ENCODE results near the gene UBR2.

The UBR2 gene

DNA sequence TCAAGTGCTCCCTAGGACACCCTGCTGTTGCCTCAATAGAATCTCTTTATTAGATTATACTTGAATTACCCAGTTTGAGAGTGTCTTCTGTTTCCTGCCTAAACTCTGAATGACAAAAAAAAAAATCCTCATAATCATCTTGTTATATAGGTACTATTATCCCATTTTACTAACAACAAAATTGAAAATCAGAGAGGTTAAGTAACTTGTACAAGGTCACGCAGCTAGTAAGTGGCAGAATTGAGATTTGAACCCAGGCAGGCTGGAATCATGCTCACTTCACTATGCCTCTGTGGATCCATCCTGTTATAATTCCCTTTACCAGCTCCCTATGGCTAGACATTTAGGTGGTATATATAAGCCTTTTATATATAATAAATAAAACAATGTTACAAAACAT is 36.6 kb upstream of the UBR2 start:
- H3K23ac ChIP-seq (ENCODE audit: low read length in 2 of 2) = no peak overlapping the region
- no peak overlapping the region for H2AK5ac ChIP-seq (ENCODE audit: low read length, severe bottlenecking)
- H3K27ac ChIP-seq (ENCODE audit: low read length, poor library complexity, severe bottlenecking) = no peak overlapping the region
- no peak overlapping the region for H3K14ac ChIP-seq (ENCODE audit: low read length in 2 of 2)
- no peaks in the 10 kb centered on the region for H3K36me3 ChIP-seq (ENCODE audit: control insufficient read depth in 1 of 2, insufficient read depth in 2 of 2, low read depth in 1 of 2, low read length in 2 of 2)
- H2BK120ac ChIP-seq (ENCODE audit: low read depth, low read length) = no peak overlapping the region
- no peaks in the 10 kb centered on the region for H3K79me1 ChIP-seq (replicated peaks; ENCODE audit: low read length, poor library complexity, severe bottlenecking)
- H4K8ac ChIP-seq (ENCODE audit: low read length) = no peak overlapping the region
- DNase-seq = no peak
- no peak overlapping the region for H4K91ac ChIP-seq (ENCODE audit: low read length)
- H2BK12ac ChIP-seq (ENCODE audit: low read length in 2 of 2) = no peak overlapping the region
- no peak overlapping the region for H2AFZ ChIP-seq (ENCODE audit: low read depth, low read length)
- no peaks in the 10 kb centered on the region for H3K27me3 ChIP-seq (ENCODE audit: control insufficient read depth in 1 of 2, insufficient read depth in 1 of 2, low read length in 2 of 2)
- no peaks in the 10 kb centered on the region for H3K9me3 ChIP-seq (ENCODE audit: control insufficient read depth, low read length)
- H3K4me2 ChIP-seq (ENCODE audit: low read length, poor library complexity, severe bottlenecking) = no peak overlapping the region
- H2BK5ac ChIP-seq (ENCODE audit: low read depth, low read length, poor library complexity, severe bottlenecking) = no peak overlapping the region
- H3K4ac ChIP-seq (ENCODE audit: low read depth in 1 of 2, low read length in 2 of 2) = no peak overlapping the region
- 100% methylated on average over 1 of the region's 1 CpG for WGBS
- H3K4me3 ChIP-seq (ENCODE audit: insufficient read depth in 1 of 2, low read depth in 1 of 2, low read length in 2 of 2) = no peak overlapping the region
- H2BK15ac ChIP-seq (ENCODE audit: low read depth, poor library complexity, severe bottlenecking) = no peak overlapping the region
- no peak overlapping the region for H3K9ac ChIP-seq (ENCODE audit: low read length)
- H3K18ac ChIP-seq (ENCODE audit: low read depth in 1 of 2, low read length in 2 of 2) = no peak overlapping the region
- H3K4me1 ChIP-seq (ENCODE audit: control insufficient read depth, insufficient read depth, low read depth, low read length) = peaks cover 2% of the 10 kb centered on the region

DNA sequence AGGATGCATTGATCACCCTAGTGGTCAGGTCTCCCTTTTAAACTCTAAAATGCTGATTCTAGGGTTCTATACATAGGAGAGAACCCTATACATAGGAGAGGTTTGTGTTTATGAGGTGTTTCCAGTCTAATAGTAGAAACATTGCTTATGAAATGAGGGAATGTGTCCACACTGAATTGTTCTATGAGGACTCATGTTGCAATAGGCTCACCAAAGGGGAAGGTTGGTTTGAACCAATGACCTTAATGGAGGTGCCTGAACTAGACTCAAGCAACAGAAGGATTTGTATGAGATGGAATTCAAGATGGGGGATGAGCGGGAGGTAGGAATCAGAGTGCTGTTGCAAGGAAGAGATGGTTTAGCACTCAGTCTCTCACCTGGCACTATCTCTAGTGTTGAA is 33.5 kb upstream of the UBR2 start:
- Histone ChIP-seq H3K27ac (ENCODE audit: low read length, poor library complexity, severe bottlenecking) (no peak overlapping the region), H2AFZ (ENCODE audit: low read depth, low read length) (no peak overlapping the region), H3K4ac (ENCODE audit: low read depth in 1 of 2, low read length in 2 of 2) (no peak overlapping the region), H3K4me3 (ENCODE audit: insufficient read depth in 1 of 2, low read depth in 1 of 2, low read length in 2 of 2) (no peak overlapping the region), H4K8ac (ENCODE audit: low read length) (no peak overlapping the region), H3K4me1 (ENCODE audit: control insufficient read depth, insufficient read depth, low read depth, low read length) (no peaks in the 10 kb centered on the region), H4K91ac (ENCODE audit: low read length) (no peak overlapping the region), H2BK15ac (ENCODE audit: low read depth, poor library complexity, severe bottlenecking) (no peak overlapping the region), H2BK5ac (ENCODE audit: low read depth, low read length, poor library complexity, severe bottlenecking) (no peak overlapping the region), H3K27me3 (ENCODE audit: control insufficient read depth in 1 of 2, insufficient read depth in 1 of 2, low read length in 2 of 2) (no peaks in the 10 kb centered on the region), H3K36me3 (ENCODE audit: control insufficient read depth in 1 of 2, insufficient read depth in 2 of 2, low read depth in 1 of 2, low read length in 2 of 2) (no peaks in the 10 kb centered on the region), H3K23ac (ENCODE audit: low read length in 2 of 2) (no peak overlapping the region), H3K9ac (ENCODE audit: low read length) (no peak overlapping the region), H2BK12ac (ENCODE audit: low read length in 2 of 2) (no peak overlapping the region), H2BK120ac (ENCODE audit: low read depth, low read length) (no peak overlapping the region), H2AK5ac (ENCODE audit: low read length, severe bottlenecking) (no peak overlapping the region), H3K79me1 (replicated peaks; ENCODE audit: low read length, poor library complexity, severe bottlenecking) (no peaks in the 10 kb centered on the region), H3K14ac (ENCODE audit: low read length in 2 of 2) (no peak overlapping the region), H3K18ac (ENCODE audit: low read depth in 1 of 2, low read length in 2 of 2) (no peak overlapping the region), H3K4me2 (ENCODE audit: low read length, poor library complexity, severe bottlenecking) (no peak overlapping the region), H3K9me3 (ENCODE audit: control insufficient read depth, low read length) (no peaks in the 10 kb centered on the region)
- DNase-seq = no peak
- WGBS = 100% methylated on average over 1 of the region's 1 CpG

DNA sequence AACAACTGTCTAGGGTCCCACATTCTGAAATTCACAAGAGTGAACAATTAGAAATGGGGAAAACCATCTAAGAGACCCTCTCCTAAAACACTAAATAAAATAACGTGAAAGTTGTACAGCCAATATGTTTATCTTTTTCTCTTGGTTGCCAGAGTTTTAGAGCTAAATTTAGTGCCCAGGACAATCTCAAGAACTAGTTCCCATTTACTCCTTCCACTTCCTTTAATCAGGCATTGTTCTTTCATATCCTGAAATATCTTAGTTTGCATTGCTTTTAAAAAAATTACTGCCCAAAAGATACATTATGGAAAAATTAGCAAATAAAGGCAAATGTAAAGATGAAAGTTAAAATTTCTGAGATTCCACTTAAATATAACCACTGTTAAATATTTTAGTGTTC is 33.1 kb upstream of the UBR2 start:
- H3K36me3 ChIP-seq (ENCODE audit: control insufficient read depth in 1 of 2, insufficient read depth in 2 of 2, low read depth in 1 of 2, low read length in 2 of 2) = no peaks in the 10 kb centered on the region
- no peak overlapping the region for H3K18ac ChIP-seq (ENCODE audit: low read depth in 1 of 2, low read length in 2 of 2)
- WGBS = 78% methylated on average over 1 of the region's 1 CpG
- no peak overlapping the region for H2AK5ac ChIP-seq (ENCODE audit: low read length, severe bottlenecking)
- no peak overlapping the region for H2BK5ac ChIP-seq (ENCODE audit: low read depth, low read length, poor library complexity, severe bottlenecking)
- no peak for DNase-seq
- H3K79me1 ChIP-seq (replicated peaks; ENCODE audit: low read length, poor library complexity, severe bottlenecking) = no peaks in the 10 kb centered on the region
- no peak overlapping the region for H3K23ac ChIP-seq (ENCODE audit: low read length in 2 of 2)
- H3K4me2 ChIP-seq (ENCODE audit: low read length, poor library complexity, severe bottlenecking) = no peak overlapping the region
- H2BK120ac ChIP-seq (ENCODE audit: low read depth, low read length) = no peak overlapping the region
- H3K27me3 ChIP-seq (ENCODE audit: control insufficient read depth in 1 of 2, insufficient read depth in 1 of 2, low read length in 2 of 2) = no peaks in the 10 kb centered on the region
- no peak overlapping the region for H2BK15ac ChIP-seq (ENCODE audit: low read depth, poor library complexity, severe bottlenecking)
- H3K9ac ChIP-seq (ENCODE audit: low read length) = no peak overlapping the region
- no peak overlapping the region for H4K91ac ChIP-seq (ENCODE audit: low read length)
- H2AFZ ChIP-seq (ENCODE audit: low read depth, low read length) = no peak overlapping the region
- H3K4me3 ChIP-seq (ENCODE audit: insufficient read depth in 1 of 2, low read depth in 1 of 2, low read length in 2 of 2) = no peak overlapping the region
- H4K8ac ChIP-seq (ENCODE audit: low read length) = no peak overlapping the region
- no peak overlapping the region for H3K4ac ChIP-seq (ENCODE audit: low read depth in 1 of 2, low read length in 2 of 2)
- H3K27ac ChIP-seq (ENCODE audit: low read length, poor library complexity, severe bottlenecking) = no peak overlapping the region
- H3K9me3 ChIP-seq (ENCODE audit: control insufficient read depth, low read length) = no peaks in the 10 kb centered on the region
- no peaks in the 10 kb centered on the region for H3K4me1 ChIP-seq (ENCODE audit: control insufficient read depth, insufficient read depth, low read depth, low read length)
- no peak overlapping the region for H3K14ac ChIP-seq (ENCODE audit: low read length in 2 of 2)
- no peak overlapping the region for H2BK12ac ChIP-seq (ENCODE audit: low read length in 2 of 2)

GRCh38 chr6:42532038-42532669 is 31.7 kb upstream of the UBR2 start:
- H3K36me3 ChIP-seq (ENCODE audit: control insufficient read depth in 1 of 2, insufficient read depth in 2 of 2, low read depth in 1 of 2, low read length in 2 of 2) = no peaks in the 10 kb centered on the region
- H3K27ac ChIP-seq (ENCODE audit: low read length, poor library complexity, severe bottlenecking) = no peak overlapping the region
- no peak overlapping the region for H2BK12ac ChIP-seq (ENCODE audit: low read length in 2 of 2)
- no peak overlapping the region for H4K8ac ChIP-seq (ENCODE audit: low read length)
- no peak overlapping the region for H2BK15ac ChIP-seq (ENCODE audit: low read depth, poor library complexity, severe bottlenecking)
- no peak overlapping the region for H2BK120ac ChIP-seq (ENCODE audit: low read depth, low read length)
- no peak overlapping the region for H3K4me2 ChIP-seq (ENCODE audit: low read length, poor library complexity, severe bottlenecking)
- H3K23ac ChIP-seq (ENCODE audit: low read length in 2 of 2) = no peak overlapping the region
- peak overlapping the region; percentile 17 for H2AK5ac ChIP-seq (ENCODE audit: low read length, severe bottlenecking)
- no peak overlapping the region for H2AFZ ChIP-seq (ENCODE audit: low read depth, low read length)
- H3K18ac ChIP-seq (ENCODE audit: low read depth in 1 of 2, low read length in 2 of 2) = no peak overlapping the region
- no peaks in the 10 kb centered on the region for H3K4me1 ChIP-seq (ENCODE audit: control insufficient read depth, insufficient read depth, low read depth, low read length)
- no peaks in the 10 kb centered on the region for H3K79me1 ChIP-seq (replicated peaks; ENCODE audit: low read length, poor library complexity, severe bottlenecking)
- H3K9ac ChIP-seq (ENCODE audit: low read length) = peak overlapping the region; percentile 59
- H2BK5ac ChIP-seq (ENCODE audit: low read depth, low read length, poor library complexity, severe bottlenecking) = no peak overlapping the region
- no peaks in the 10 kb centered on the region for H3K27me3 ChIP-seq (ENCODE audit: control insufficient read depth in 1 of 2, insufficient read depth in 1 of 2, low read length in 2 of 2)
- H3K4ac ChIP-seq (ENCODE audit: low read depth in 1 of 2, low read length in 2 of 2) = no peak overlapping the region
- DNase-seq = peak; percentile 75
- no peaks in the 10 kb centered on the region for H3K9me3 ChIP-seq (ENCODE audit: control insufficient read depth, low read length)
- no peak overlapping the region for H3K4me3 ChIP-seq (ENCODE audit: insufficient read depth in 1 of 2, low read depth in 1 of 2, low read length in 2 of 2)
- no peak overlapping the region for H3K14ac ChIP-seq (ENCODE audit: low read length in 2 of 2)
- H4K91ac ChIP-seq (ENCODE audit: low read length) = no peak overlapping the region

Measured in mesenchymal stem cell (in vitro differentiated cells and primary cell).